ENCODE data around the gene NIF3L1.

NIF3L1 gene

DNA sequence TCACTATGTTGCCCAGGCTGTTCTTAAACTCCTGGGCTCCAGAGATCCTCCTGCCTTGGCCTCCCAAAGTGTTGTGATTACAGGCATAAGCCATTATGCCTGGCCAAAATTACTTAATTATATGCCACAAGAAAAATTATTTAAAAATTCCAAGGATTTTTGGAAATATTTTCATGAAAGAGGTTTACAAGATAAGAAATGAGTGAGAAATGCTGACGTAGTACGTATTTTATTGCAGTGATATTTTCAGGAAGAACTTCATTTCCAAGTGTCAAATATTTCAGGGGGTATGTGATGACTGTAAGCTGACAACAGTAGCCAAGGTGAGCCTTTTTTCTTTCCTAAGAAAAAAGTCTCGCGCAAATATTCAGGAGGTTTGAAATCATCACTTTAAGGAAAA, 20.8 kb downstream of the NIF3L1 start:
- no peak for TF ChIP-seq CTCF (IDR thresholded peaks at IDR 0.05; ENCODE audit: low read depth, low read length, missing control alignments)
- no peak overlapping the region for H3K4me3 ChIP-seq (replicated peaks; ENCODE audit: low read depth, low read length)
- no peak for DNase-seq (ENCODE audit: extremely low read depth, low read depth)

- H3K4me3 ChIP-seq (replicated peaks; ENCODE audit: low read depth, low read length): no peak overlapping the region
- DNase-seq (ENCODE audit: extremely low read depth, low read depth): no peak
- no peak for TF ChIP-seq CTCF (IDR thresholded peaks at IDR 0.05; ENCODE audit: low read depth, low read length, missing control alignments)
Observed at GRCh38 chr2:200913654-200914053, 24.5 kb downstream of the NIF3L1 start.

- TF ChIP-seq CTCF (IDR thresholded peaks at IDR 0.05; ENCODE audit: low read depth, low read length, missing control alignments): no peak
- no peak overlapping the region for H3K4me3 ChIP-seq (replicated peaks; ENCODE audit: low read depth, low read length)
- no peak for DNase-seq (ENCODE audit: extremely low read depth, low read depth)
Observed at GRCh38 chr2:200922439-200922838, 33.3 kb downstream of the NIF3L1 start.

- no peak for TF ChIP-seq CTCF (IDR thresholded peaks at IDR 0.05; ENCODE audit: low read depth, low read length, missing control alignments)
- no peak overlapping the region for H3K4me3 ChIP-seq (replicated peaks; ENCODE audit: low read depth, low read length)
- no peak for DNase-seq (ENCODE audit: extremely low read depth, low read depth)
Observed at GRCh38 chr2:200929334-200930249, 40.4 kb downstream of the NIF3L1 start.

DNA sequence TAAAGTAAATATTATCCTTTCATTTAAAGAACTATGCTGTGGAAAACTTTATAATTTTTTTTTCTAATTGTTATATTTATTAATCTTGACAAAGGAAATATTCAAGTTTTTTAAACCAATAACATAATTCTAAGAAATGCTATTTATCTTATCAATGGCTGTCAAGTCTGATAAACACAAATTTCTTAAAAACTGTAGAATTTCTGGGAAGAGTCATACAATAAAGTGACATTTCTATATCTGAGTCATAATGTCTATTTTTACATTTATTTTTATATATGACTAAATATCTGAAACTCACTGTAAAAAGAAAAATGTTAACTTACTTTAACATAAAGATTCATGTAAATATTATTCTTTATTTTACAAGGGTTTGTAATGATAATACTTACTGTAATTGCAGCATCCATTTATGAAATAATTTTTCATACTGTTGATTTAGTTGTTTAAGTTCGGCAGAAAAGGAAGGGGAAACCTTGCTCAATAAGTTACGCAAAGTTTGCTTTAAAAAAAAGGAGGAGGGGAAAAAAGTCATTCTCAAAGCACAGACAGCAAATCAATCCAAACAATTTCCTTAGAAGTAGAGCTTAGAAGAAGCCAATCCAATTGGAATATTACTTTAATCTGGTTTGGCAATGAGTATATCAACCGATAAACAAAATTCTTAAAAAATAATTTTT, 41.9 kb downstream of the NIF3L1 start:
- no peak overlapping the region for H3K4me3 ChIP-seq (replicated peaks; ENCODE audit: low read depth, low read length)
- no peak for TF ChIP-seq CTCF (IDR thresholded peaks at IDR 0.05; ENCODE audit: low read depth, low read length, missing control alignments)
- no peak for DNase-seq (ENCODE audit: extremely low read depth, low read depth)

DNA sequence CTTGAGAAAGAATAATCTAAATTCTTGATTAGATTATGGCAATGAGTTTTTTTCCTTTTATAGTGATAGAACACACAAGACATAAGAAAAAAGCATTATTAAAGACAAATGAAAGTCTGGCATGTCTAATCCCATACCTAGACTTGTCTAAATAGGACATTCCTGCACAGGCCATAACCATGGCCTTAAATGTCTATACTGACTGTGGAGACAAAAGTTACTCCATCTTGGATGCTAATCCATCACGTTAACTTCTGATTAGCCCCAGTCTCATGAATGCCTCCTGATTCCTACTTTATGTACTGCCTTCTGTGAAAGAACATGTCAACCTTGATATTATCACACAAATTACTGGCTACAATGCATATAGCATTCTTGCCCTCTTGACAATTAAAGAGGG, 50.7 kb downstream of the NIF3L1 start:
- no peak for TF ChIP-seq CTCF (IDR thresholded peaks at IDR 0.05; ENCODE audit: low read depth, low read length, missing control alignments)
- DNase-seq (ENCODE audit: extremely low read depth, low read depth): no peak

More for the DNA sequence above, 50.7 kb downstream of the NIF3L1 start:
- no peak overlapping the region for H3K4me3 ChIP-seq (replicated peaks; ENCODE audit: low read depth, low read length)

Data from HFF-Myc (cell line).